GM12874 (cell line): ENCODE data around the gene KIDINS220.

Experiments used
- CTCF ChIP-seq: IDR thresholded peaks from 2 replicates; pipeline ENCODE4 v1.5.1; 2011; ENCODE audit warnings: low read depth, mild to moderate bottlenecking, control low read depth, low read length, moderate library complexity; ENCODE audit not compliant: insufficient read depth

Gene KIDINS220

DNA sequence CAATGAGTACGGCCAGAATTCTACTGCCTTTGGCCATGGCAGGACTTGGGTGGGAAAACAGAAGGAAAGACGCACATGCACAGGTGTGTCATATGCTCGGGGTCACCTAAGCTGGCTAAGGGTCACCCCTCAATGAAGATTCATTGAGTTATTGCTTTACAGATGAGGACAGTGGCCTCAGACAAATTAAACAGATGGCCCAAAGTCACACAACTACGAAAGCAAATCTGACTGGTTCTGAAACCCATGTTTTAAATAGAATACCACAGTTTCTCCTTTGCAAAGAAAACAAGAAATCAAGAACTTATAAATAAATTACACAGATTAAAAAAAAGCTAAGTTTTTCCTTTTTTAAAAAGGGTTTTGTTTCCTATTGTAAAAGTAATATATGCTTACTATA lies 85.0 kb downstream of the KIDINS220 start:
- no peak for TF ChIP-seq CTCF

GRCh38 chr2:8750221-8750620 lies 87.2 kb downstream of the KIDINS220 start:
- TF ChIP-seq CTCF, result no peak

- no peak for TF ChIP-seq CTCF
Observed at GRCh38 chr2:8743261-8743660, 94.2 kb downstream of the KIDINS220 start.

DNA sequence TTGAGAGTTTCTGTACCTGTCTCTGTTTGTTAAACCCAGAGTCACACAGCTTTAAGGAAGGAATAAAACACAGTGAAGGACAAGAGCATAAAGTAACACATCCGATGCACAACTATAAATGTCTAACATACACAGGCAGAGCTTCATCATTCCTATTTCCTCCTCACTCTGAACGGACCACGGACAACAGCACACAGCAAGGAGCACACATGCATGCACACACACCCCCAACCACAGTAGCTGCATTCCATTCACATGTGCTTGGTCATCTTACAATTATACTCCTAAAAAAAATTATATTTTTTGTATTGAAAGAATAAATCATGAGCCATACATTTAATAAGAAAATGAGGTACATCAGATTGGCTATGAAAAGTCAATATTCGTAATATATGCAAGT lies 97.3 kb downstream of the KIDINS220 start:
- no peak for TF ChIP-seq CTCF

- no peak for TF ChIP-seq CTCF
Observed at GRCh38 chr2:8737571-8738175, 99.7 kb downstream of the KIDINS220 start.

DNA sequence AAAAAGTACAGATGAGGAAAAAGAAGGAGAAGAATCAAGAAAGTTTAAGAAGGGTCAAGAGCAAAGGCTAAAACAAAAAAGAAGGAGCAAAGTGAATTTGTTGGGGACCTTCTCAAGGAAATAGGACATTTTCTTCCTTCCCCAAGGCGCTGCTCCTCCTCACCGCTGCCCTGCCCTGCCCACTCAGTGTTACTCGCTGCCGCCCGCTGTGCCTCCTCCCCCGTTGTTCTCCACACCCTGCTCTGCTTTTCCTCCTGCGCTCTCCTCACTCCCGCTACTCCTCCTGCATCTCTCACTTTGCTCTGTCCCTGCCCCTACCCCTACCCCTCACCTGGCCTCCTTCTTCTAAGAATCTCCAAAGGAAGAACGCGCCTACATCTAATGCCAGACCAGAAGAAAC lies 104.8 kb downstream of the KIDINS220 start:
- TF ChIP-seq CTCF, result no peak

- no peak for TF ChIP-seq CTCF
Observed at GRCh38 chr2:8729939-8730338, 107.5 kb downstream of the KIDINS220 start.
